Activated T-helper 1 cell treated with anti-CD3 and anti-CD28 coated beads, Interleukin-2, amount 50 U/mL, for 16 hours (primary cell): ENCODE measurements around the gene DDX49.
"Not testable (repeated sequence)": the region's sequence is repeated elsewhere in the genome, so short reads cannot be mapped to it uniquely, and the experiment has no call there.

ENCODE experiments used
- DNase-seq, 2 donors: peaks; one replicate each; pipeline ENCODE4 v3.0.0-alpha.2; 2020; ENCODE audit warnings: low read depth in 1 of 2, low spot score in 1 of 2

DDX49 gene

GRCh38 chr19:18940769-18941627 lies 21.5 kb downstream of the DDX49 start, which contains the start of gene HOMER3:
Gene HOMER3, minus strand, starts transcription at chr19:18941217. Its CDS starts 2,235 bp downstream, at chr19:18938982.
- peak; percentile 60 to 64 for DNase-seq

DNA sequence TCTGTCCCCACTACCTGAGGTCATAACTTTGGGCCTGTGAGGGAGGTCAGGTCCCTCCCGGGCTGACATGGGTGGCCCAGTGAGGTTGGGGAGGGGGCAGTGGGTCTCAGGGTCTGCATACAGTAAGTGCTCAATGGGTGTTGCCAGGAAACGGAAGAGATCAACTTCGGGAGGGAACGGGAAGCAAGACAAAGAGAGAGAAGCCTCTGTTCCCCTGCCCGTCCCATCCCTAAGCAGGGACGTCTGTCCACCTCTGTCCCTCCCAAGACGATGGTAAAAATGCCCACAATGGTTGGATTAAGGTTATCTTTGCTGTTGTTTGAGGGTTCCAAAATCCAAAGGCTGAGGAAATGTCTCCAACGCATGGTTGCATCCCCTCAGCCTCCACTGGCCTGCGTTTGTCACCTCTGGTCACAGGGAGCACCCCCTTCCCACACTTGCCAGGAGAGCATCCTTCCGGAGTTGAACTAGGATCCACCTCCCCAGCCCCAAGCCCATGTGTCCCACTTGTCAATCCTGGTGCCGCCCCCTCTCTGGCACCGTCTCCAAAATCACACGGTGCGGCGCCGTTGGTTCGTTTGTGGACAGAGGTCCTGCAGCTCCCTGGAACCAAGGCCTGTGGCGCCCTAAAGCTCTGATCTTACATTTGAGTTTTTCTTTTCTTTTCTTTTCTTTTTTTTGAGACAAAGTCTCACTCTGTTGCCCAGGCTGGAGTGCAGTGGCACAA lies 22.3 kb downstream of the DDX49 start:
- no peak for DNase-seq

DNA sequence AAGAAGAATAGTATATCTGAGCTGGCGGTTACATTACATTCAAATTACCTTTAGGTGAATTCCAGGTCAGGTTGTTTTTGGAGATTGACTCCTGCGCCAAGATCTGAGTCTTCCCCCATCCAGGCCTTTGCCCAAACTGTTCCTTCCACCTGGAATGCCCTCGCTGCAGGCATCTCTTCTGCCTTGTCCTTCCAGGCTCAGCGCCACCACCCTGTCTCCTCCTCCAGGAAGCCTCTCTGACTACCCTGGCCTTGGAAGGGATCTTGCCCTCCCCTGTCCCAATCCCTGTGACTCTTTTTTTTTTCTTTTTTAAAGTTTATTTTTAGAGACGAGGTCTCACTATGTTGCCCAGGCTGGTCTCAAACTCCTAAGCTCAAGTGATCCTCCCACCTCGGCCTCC lies 23.2 kb downstream of the DDX49 start:
- DNase-seq = no peak

GRCh38 chr19:18943465-18943864 lies 23.9 kb downstream of the DDX49 start:
- DNase-seq = no peak

- DNase-seq = no peak
These were observed 25.8 kb downstream of the DDX49 start for GRCh38 chr19:18945297-18945696.

GRCh38 chr19:18946335-18946734 lies 26.8 kb downstream of the DDX49 start:
- no peak for DNase-seq

DNA sequence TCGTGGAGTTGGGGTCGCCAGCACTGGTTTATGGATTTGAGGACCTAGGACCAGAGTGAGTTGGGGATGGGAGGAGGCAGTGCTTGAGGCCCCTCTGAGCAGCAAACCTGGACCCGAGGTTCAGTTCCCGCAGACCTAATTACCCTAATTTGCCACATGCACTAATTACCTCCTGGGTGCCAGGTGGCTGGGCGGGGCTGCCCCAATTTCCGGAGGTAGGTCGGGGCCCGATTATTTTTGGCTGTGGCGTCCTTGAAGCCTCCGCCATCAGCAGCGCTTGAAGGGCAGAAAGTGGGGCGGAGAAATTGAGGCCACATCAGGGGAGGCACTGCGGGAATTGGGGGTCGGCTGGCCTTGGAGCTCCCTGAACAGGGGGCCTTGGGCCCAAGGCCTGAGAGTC lies 27.4 kb downstream of the DDX49 start:
- no peak for DNase-seq

- DNase-seq = no peak
These were observed 28.8 kb downstream of the DDX49 start for GRCh38 chr19:18948075-18948975.

GRCh38 chr19:18948976-18949356 lies 29.5 kb downstream of the DDX49 start:
- no peak for DNase-seq

- DNase-seq = no peak
These were observed 30.3 kb downstream of the DDX49 start for GRCh38 chr19:18949858-18950257.

- DNase-seq = no peak
These were observed 32.3 kb downstream of the DDX49 start for GRCh38 chr19:18951721-18952281.

- DNase-seq = not testable (repeated sequence)
These were observed 33.0 kb downstream of the DDX49 start for GRCh38 chr19:18952364-18953003.

DNA sequence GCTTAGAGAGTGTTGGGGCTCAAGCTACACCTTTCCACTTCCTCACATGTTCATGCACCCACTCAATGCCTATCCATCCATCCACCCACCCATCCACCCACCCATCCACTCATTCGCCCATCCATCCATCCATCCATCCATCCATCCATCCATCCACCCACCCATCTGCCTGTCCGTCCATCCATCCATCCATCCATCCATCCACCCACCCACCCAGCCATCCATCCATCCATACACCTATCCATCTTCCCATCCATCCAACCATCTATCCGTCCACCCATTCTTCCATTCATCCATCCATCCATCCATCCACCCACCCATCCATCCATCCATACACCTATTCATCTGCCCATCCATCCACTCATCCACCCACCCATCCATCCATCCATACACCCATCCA lies 34.6 kb downstream of the DDX49 start:
- DNase-seq = no peak

DNA sequence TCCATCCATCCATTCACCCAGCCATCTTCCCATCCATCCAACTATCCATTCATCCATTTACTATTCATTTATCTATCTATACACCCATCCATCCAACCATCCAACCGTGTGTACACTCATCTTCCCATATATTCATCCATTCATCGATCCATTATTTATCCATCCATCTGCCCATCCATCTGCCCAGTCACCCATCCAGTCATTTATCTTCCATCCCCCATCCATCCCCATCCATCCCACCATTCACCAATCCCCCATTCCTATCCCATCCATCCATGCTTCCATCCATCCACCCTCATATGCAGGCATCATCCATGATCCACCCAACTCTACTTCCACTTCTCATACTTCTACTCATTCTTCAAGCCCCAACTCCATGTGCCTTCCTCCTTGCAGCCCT lies 35.5 kb downstream of the DDX49 start:
- DNase-seq = no peak

DNA sequence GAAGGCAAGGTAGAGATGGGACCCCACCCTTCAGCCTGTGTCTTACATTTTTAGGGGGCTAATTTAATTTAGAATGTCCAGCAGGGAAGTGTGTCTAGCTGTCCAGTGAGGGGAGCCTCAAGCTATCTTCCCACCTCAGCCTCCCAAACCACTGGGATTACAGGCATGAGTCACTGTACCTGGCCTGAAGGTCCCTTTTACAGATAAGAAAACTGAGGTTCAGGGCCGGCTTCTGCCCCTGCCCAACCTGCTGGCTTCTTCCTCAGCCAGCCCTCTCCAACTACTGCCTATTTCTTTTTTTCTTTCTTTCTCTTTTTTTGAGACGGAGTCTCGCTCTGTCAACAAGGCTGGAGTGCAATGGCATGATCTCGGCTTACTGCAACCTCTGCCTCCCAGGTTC lies 40.9 kb downstream of the DDX49 start:
- no peak for DNase-seq

GRCh38 chr19:18961767-18962620 lies 42.5 kb downstream of the DDX49 start:
- DNase-seq = no peak

DNA sequence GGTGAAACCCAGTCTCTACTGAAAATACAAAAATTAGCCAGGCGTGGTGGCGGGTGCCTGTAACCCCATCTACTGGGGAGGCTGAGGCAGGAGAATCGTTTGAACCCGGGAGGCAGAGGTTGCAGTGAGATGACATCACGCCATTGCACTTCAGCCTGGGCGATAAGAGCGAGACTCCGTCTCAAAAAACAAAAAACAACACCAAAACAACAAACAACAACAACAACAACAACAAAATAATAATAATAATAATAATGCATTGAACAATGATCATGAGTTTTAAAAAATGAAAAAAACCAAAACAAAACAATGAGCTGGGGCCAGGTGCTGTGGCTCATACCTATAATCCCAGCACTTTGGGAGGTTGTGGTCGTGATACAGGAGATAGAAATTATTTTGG lies 44.6 kb downstream of the DDX49 start:
- no peak for DNase-seq

GRCh38 chr19:18966307-18966706 lies 46.8 kb downstream of the DDX49 start:
- no peak for DNase-seq

DNA sequence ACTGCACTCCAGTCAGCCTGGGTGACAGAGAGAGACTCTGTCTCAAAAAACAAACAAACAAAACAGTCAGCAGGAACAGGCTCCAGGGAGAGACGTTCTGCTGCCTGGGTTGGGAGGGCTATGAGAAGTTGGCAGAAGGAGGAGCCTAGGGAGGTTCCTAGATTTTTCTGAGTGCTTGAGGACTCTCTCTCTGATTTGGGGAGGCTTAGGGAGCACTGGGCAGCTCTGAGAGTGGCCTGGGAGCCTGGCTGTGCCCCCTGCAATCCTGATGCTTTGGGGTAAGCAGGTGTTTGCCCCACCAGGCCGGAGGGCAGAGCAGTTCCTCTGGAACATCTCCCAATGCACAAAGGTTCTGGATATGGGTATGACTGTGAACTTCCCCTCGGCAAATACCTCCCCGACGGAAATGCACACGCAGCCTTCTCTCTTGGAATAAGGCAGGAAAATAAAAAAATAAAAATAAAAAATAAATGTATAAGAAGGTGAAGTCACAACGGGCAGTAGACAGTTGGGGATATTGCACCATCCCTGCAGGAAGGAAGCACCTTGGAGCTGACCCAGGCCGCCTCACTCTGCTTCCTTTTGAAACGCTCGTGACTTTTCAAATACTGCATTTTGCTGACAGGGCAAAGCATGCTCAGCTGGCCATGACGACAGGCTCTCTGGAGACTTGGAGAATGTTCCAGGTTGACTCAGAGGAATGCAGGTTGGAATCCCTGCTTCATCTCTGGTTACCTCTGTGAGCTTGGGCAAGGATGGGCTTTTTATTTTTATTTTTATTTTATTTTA lies 48.0 kb downstream of the DDX49 start:
- no peak for DNase-seq
